Stimulated activated CD8-positive, alpha-beta memory T cell treated with anti-CD3 and anti-CD28 coated beads, Interleukin-4, amount 100 ng/mL, for 4 hours (primary cell): ENCODE results near the gene APRT.
"Not testable (repeated sequence)": the region's sequence is repeated elsewhere in the genome, so short reads cannot be mapped to it uniquely, and the experiment has no call there.

Source experiments
- DNase-seq, 2 donors: peaks; one replicate each; pipeline ENCODE4 v3.0.0-alpha.2; 2020; ENCODE audit warnings: low read depth in 2 of 2, low spot score in 1 of 2

The APRT gene

GRCh38 chr16:88774544-88775393 is 37.0 kb downstream of the APRT start:
- no peak for DNase-seq

GRCh38 chr16:88773812-88774291 is 37.9 kb downstream of the APRT start:
- DNase-seq, result no peak

- no peak for DNase-seq
Measured at GRCh38 chr16:88772871-88773811, 38.6 kb downstream of the APRT start.

DNA sequence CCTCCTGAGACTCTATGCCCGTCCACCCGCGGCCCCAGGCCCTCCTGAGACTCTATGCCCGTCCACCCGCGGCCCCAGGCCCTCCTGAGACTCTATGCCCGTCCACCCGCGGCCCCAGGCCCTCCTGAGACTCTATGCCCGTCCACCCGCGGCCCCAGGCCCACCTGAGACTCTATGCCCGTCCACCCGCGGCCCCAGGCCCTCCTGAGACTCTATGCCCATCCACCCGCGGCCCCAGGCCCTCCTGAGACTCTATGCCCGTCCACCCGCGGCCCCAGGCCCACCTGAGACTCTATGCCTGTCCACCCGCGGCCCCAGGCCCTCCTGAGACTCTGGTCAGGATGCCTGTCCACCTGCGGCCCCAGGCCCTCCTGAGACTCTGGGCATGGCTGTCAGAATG is 39.9 kb downstream of the APRT start:
- not testable (repeated sequence) for DNase-seq

GRCh38 chr16:88771294-88771772 is 40.4 kb downstream of the APRT start:
- DNase-seq, result no peak

- DNase-seq, result no peak
Measured at GRCh38 chr16:88770461-88771293, 41.1 kb downstream of the APRT start.

GRCh38 chr16:88769617-88770460 is 41.9 kb downstream of the APRT start:
- no peak for DNase-seq

- DNase-seq, result no peak
Measured at GRCh38 chr16:88768071-88768783, 43.5 kb downstream of the APRT start.

- no peak for DNase-seq
Measured at GRCh38 chr16:88767546-88768070, 44.1 kb downstream of the APRT start.

DNA sequence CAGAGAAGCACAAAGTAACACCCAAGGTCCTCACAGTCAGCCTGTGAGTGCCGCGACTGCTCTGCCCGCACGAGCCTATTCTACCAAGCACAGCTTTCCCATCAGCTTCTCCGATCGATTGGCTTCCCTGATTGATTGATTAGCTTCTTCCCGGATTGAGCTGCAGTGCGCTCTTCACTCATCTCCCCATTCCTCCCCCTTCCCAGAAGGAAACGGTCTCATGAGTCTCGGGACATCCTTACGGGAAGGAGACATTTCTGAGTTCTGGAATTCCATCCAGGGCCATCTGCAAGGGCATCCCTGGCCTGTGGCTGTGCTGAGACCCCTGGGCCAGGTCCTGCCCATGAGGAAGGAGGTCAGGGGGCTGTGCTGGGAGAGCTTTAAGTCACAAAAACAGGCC is 44.8 kb downstream of the APRT start:
- DNase-seq, result no peak

GRCh38 chr16:88764913-88765349 is 46.8 kb downstream of the APRT start:
- no peak for DNase-seq

DNA sequence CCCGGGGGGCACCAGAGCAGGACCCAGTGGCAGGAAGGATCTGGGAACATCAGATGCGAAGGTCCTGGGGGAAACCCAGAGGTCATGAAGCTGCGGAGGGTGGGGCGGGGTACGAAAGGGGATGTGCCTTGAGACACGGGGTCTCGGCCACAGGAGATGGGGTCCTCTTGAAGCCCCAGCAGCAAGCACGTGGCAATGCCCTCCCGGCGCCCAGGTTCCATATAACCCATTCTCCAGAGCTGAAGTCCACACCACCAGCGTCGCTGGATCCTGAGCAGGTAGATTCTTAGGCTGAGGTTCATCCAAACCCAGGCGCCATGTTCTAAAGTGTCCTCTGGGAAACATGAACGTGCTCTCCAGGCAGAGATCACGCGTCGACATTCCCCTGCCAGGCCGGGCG is 47.6 kb downstream of the APRT start:
- DNase-seq, result no peak

DNA sequence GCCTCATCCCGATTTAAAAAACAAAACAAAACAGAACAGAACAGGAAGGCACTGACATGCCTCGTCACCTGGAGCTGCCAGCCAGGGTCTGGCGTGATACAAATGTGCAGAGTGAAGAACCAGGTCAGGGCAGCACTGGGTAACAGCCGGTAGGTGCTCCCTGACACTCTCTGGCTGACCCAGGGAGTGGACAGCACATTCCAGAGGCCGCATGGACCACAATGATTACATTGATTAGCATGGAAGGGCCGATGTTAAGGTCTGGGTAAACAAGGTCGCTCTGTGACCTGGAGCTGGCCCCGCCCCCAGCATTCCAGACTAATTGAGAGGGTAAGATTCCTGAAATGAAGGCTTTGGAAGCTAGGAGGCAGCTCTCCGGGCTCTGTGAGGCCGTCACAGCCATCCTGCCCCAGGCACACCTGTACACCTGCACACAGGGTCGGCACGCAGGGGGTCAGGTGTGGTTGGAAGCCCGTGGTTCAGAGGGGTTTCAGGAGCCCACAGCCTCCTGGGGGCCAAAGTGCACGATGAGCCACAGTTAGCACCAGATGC is 48.1 kb downstream of the APRT start:
- no peak for DNase-seq

- no peak for DNase-seq
Measured at GRCh38 chr16:88762941-88763340, 48.8 kb downstream of the APRT start.

DNA sequence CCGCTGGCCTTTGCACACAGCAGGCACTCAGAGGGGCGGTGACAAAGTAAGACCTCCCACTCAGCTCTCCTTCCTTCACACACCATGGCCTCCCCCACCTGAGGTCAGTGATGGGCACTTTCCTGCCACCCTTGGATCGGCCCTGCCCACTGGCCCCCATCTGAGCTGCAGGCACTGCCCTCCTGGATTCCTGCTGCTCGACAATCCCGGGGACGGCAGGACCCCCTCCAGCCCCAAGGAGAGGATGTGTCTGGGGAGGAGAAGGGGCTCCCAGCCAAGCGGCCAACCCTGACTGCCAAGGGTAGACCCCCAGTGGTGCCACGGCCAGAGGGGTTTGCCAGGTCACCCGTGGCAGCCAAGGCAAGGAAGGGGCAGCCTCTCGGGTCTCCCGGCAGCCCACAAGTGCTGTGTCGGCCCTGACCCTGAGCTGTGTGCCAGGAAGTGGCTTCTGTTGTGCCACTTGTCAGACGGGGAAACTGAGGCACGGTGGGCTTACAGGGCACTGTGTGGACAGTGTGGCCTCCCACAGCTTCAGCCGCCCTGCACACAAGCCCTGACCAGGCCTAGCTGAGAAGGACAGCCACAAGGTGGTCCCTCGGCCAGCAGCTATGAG is 49.4 kb downstream of the APRT start:
- no peak for DNase-seq

DNA sequence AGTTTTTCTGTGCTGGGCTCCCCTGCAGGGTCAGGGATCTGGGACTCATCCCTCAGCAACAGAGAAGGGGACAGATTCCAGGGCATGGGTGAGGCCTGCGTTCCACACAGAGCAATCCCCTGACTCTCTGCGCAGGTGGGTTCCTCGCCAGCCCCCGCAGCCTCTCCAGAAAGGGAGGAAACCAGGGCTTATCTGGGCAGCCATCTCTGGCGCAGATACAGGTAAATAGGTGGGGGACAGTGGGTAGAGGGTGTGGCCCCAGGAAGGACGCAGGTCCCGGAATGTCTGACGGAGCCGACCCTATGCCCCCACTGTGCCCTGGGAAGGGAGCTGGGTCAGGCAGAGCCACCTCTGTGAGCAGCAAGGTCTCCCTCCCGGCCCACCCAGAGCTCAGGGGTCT is 49.9 kb downstream of the APRT start:
- DNase-seq, result no peak

- DNase-seq, result no peak
Measured at GRCh38 chr16:88761143-88761534, 50.6 kb downstream of the APRT start.

GRCh38 chr16:88760424-88761142 is 51.1 kb downstream of the APRT start:
- no peak for DNase-seq
